K562 (cell line): ENCODE data around the gene BTBD2. TPM values are rescaled to one million over a fixed set of nuclear protein-coding genes. Genes with fewer than 3 reads are reported as not detected.

Experiments used
- BDP1 ChIP-seq: IDR thresholded peaks from 3 replicates; pipeline ENCODE4 v1.6.1; 2011; ENCODE audit not compliant: insufficient read length, insufficient read depth
- BRD4 ChIP-seq: fragments of 200-600 bp; sonication (generic); IDR thresholded peaks from 2 replicates; pipeline ENCODE4 v1.6.1; 2017; ENCODE audit warnings: inconsistent platforms
- CBFB ChIP-seq: sonication (generic); formaldehyde crosslinking; IDR thresholded peaks from 2 replicates; pipeline ENCODE4 v1.4.0; 2020; ENCODE audit warnings: mild to moderate bottlenecking, missing genetic modification reagents
- GABPB2 ChIP-seq: fragments of 250-450 bp; sonication (Bioruptor Pico); conservative IDR thresholded peaks from 2 replicates; pipeline ENCODE4 v1.5.1; 2021; ENCODE audit warnings: mild to moderate bottlenecking
- KDM1A ChIP-seq, 2 experiments: fragments of 450-650 bp; IDR thresholded peaks; 2 replicates each; pipeline ENCODE4 v1.6.1; 2016; ENCODE audit warnings: mild to moderate bottlenecking in 2 of 2
- KLF6 ChIP-seq: fragments of 250-450 bp; sonication (Bioruptor Pico); IDR thresholded peaks from 2 replicates; pipeline ENCODE4 v1.4.0; 2020; ENCODE audit warnings: mild to moderate bottlenecking, moderate library complexity, borderline replicate concordance
- MCM3 ChIP-seq: fragments of 450-650 bp; IDR thresholded peaks from 2 replicates; pipeline ENCODE4 v1.6.1; 2016
- MCM7 ChIP-seq, 2 experiments: fragments of 450-650 bp; IDR thresholded peaks; 2 replicates each; pipeline ENCODE4 v1.6.1; 2016 to 2018
- MYNN ChIP-seq, 2 experiments: sonication (generic); formaldehyde crosslinking in 1 of 2; IDR thresholded peaks; 2 replicates each; pipeline versions ENCODE4 v1.5.0 to v1.6.1; 2016 to 2020; ENCODE audit warnings: antibody characterized with exemption in 1 of 2, missing genetic modification reagents in 1 of 2
- PML ChIP-seq: IDR thresholded peaks from 2 replicates; pipeline ENCODE4 v1.6.1; 2012; ENCODE audit warnings: low read length, inconsistent platforms
- POLR2AphosphoS2 ChIP-seq: IDR thresholded peaks from 2 replicates; pipeline ENCODE4 v1.6.1; 2012; ENCODE audit warnings: low read length, improper control_type of control experiment
- SPI1 ChIP-seq: IDR thresholded peaks from 2 replicates; pipeline ENCODE4 v1.6.1; 2011; ENCODE audit warnings: low read depth, low read length, control low read depth, borderline replicate concordance
- SREBF1 ChIP-seq: fragments of 150-350 bp; IDR thresholded peaks from 2 replicates; pipeline ENCODE4 v1.6.1; 2014; ENCODE audit warnings: antibody characterized with exemption, low read depth, low read length, borderline replicate concordance
- WHSC1 ChIP-seq: IDR thresholded peaks from one replicate; pipeline ENCODE4 v1.6.1; 2012; ENCODE audit warnings: low read length, control low read depth, inconsistent platforms
- ZNF232 ChIP-seq: sonication (generic); formaldehyde crosslinking; IDR thresholded peaks from 2 replicates; pipeline ENCODE4 v1.8.0; 2022; ENCODE audit warnings: mild to moderate bottlenecking, missing genetic modification reagents
- ZNF239 ChIP-seq: fragments of 250-450 bp; sonication (Bioruptor Pico); IDR thresholded peaks from 2 replicates; pipeline ENCODE4 v1.4.0; 2020; ENCODE audit warnings: mild to moderate bottlenecking
- ZNF384 ChIP-seq: IDR thresholded peaks from 2 replicates; pipeline ENCODE4 v1.6.1; 2012; ENCODE audit warnings: low read depth, low read length, improper control_type of control experiment
- ZNF431 ChIP-seq: sonication (generic); formaldehyde crosslinking; IDR thresholded peaks from 2 replicates; pipeline ENCODE4 v1.8.0; 2022; ENCODE audit warnings: mild to moderate bottlenecking, missing genetic modification reagents
- ZNF778 ChIP-seq: fragments of 450-650 bp; formaldehyde crosslinking; IDR thresholded peaks from 2 replicates; pipeline ENCODE4 v1.4.0; 2020; ENCODE audit warnings: mild to moderate bottlenecking, moderate library complexity
- polyA plus RNA-seq, 8 experiments: library from polyadenylated mRNA; depleted of rRNA in 4 of 8; stranded (reverse) in 5 of 8; unstranded in 3 of 8; fragments of >200 nt; fragmentation: Nextera tagmentation in 2 of 8; fragmentation: Illumina TruSeq in 1 of 8; extraction: Ambion mirVana in 2 of 8; extraction: Trizol in 1 of 8; gene quantifications; 2 replicates each; pipeline versions ENCODE4 v1.2.1 to v1.2.3, GENCODE V29; 2011 to 2014; ENCODE audit warnings: inconsistent platforms in 1 of 8, missing spikeins in 1 of 8
- total RNA-seq, 7 experiments: library from RNA; depleted of rRNA in 6 of 7; stranded (reverse); fragments of >200 nt in 6 of 7; fragmentation: Illumina TruSeq in 2 of 7; extraction: Trizol in 2 of 7; gene quantifications; 2 replicates each; pipeline versions ENCODE4 v1.2.1 to v1.2.3, GENCODE V29; 2011 to 2021; ENCODE audit warnings: low replicate concordance in 1 of 7
- TF ChIP-seq, protein P1 (sequence below): fragments of 450-650 bp; IDR thresholded peaks from 2 replicates; pipeline ENCODE4 v1.6.1; 2016; ENCODE audit warnings: mild to moderate bottlenecking
- TF ChIP-seq, protein P2 (sequence below): fragments of 450-650 bp; conservative IDR thresholded peaks from 2 replicates; pipeline ENCODE4 v1.6.1; 2016; ENCODE audit warnings: missing genetic modification characterization, low read depth, mild to moderate bottlenecking, missing compliant biosample characterization, moderate library complexity
- TF ChIP-seq, protein P3 (sequence below), 3 experiments: IDR thresholded peaks in 2 of 3; conservative IDR thresholded peaks in 1 of 3; 2 replicates each; pipeline ENCODE4 v1.5.1; 2011 to 2012; ENCODE audit warnings: low read length in 3 of 3, mild to moderate bottlenecking in 3 of 3, control low read depth in 2 of 3, improper control_type of control experiment in 1 of 3, inconsistent platforms in 1 of 3, low read depth in 1 of 3, mixed read lengths in 1 of 3, moderate library complexity in 1 of 3; ENCODE audit not compliant: insufficient read depth in 2 of 3
- TF ChIP-seq, protein P4 (sequence below): sonication (generic); formaldehyde crosslinking; IDR thresholded peaks from 2 replicates; pipeline ENCODE4 v1.8.0; 2023; ENCODE audit warnings: mild to moderate bottlenecking, missing genetic modification reagents
- TF ChIP-seq, protein P5 (sequence below): fragments of 250-450 bp; sonication (Bioruptor Pico); IDR thresholded peaks from 2 replicates; pipeline ENCODE4 v1.9.0; 2021; ENCODE audit warnings: mild to moderate bottlenecking

The BTBD2 gene
- total and polyA plus RNA-seq, 9 of the 15 experiments (the other 6 are each of a cell fraction or from before 2014, with no cell fraction given) = 0.10 to 15.6 (median 6.9) TPM

DNA sequence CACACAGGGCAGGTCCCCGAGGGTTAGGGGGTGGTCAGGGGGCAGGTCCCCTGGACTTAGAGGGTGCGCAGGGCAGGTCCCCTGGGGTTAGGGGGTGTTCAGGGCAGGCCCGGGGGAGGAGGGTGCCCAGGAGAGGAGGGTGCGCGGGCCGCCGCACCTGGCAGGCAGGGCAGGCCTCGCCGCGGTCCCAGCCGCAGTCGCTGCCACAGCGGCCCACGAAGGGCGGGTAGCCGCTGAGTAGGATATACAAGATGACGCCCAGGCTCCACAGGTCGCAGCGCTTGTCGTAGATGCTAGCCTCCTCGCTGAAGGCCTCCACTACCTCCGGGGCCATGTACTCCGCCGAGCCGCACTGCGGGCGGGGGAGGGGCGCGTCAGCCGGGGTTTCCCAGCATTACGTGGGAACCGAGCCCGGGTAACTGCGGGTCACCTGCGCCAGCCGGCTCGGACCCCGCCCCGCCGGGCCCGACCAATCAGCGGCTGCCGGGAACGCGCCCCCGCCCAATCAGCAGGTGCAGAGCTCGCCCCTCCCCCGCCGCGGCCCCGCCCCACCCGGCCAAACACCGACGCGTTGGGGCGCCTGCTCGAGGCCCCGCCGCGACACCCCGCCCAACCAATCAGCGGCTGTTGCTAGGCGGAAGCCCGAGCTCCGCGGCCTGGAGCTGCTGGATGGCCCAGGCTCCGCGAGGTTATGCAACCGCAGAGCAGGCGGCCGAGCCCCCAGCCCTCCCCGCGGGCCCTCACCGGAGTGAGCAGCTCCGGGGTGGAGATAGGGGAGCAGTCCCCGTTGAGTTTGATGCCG is 26.4 kb upstream of the BTBD2 start (continued):
- TF ChIP-seq WHSC1 = no peak
- TF ChIP-seq PML = no peak
- no peak for TF ChIP-seq GABPB2 (CRISPR knock-in tag)
- TF ChIP-seq ZNF384 = no peak
- TF ChIP-seq MCM3 = no peak
- no peak for TF ChIP-seq BRD4
- TF ChIP-seq, protein P1, sequence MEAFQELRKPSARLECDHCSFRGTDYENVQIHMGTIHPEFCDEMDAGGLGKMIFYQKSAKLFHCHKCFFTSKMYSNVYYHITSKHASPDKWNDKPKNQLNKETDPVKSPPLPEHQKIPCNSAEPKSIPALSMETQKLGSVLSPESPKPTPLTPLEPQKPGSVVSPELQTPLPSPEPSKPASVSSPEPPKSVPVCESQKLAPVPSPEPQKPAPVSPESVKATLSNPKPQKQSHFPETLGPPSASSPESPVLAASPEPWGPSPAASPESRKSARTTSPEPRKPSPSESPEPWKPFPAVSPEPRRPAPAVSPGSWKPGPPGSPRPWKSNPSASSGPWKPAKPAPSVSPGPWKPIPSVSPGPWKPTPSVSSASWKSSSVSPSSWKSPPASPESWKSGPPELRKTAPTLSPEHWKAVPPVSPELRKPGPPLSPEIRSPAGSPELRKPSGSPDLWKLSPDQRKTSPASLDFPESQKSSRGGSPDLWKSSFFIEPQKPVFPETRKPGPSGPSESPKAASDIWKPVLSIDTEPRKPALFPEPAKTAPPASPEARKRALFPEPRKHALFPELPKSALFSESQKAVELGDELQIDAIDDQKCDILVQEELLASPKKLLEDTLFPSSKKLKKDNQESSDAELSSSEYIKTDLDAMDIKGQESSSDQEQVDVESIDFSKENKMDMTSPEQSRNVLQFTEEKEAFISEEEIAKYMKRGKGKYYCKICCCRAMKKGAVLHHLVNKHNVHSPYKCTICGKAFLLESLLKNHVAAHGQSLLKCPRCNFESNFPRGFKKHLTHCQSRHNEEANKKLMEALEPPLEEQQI = no peak
- no peak for TF ChIP-seq CBFB
- no peak for TF ChIP-seq MCM7 (IDR thresholded peaks at IDR 0.05)
- TF ChIP-seq, protein P2, sequence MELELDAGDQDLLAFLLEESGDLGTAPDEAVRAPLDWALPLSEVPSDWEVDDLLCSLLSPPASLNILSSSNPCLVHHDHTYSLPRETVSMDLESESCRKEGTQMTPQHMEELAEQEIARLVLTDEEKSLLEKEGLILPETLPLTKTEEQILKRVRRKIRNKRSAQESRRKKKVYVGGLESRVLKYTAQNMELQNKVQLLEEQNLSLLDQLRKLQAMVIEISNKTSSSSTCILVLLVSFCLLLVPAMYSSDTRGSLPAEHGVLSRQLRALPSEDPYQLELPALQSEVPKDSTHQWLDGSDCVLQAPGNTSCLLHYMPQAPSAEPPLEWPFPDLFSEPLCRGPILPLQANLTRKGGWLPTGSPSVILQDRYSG (tag) = no peak
- TF ChIP-seq, protein P3, sequence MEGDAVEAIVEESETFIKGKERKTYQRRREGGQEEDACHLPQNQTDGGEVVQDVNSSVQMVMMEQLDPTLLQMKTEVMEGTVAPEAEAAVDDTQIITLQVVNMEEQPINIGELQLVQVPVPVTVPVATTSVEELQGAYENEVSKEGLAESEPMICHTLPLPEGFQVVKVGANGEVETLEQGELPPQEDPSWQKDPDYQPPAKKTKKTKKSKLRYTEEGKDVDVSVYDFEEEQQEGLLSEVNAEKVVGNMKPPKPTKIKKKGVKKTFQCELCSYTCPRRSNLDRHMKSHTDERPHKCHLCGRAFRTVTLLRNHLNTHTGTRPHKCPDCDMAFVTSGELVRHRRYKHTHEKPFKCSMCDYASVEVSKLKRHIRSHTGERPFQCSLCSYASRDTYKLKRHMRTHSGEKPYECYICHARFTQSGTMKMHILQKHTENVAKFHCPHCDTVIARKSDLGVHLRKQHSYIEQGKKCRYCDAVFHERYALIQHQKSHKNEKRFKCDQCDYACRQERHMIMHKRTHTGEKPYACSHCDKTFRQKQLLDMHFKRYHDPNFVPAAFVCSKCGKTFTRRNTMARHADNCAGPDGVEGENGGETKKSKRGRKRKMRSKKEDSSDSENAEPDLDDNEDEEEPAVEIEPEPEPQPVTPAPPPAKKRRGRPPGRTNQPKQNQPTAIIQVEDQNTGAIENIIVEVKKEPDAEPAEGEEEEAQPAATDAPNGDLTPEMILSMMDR (IDR thresholded peaks at IDR 0.05 in 2 of 3, conservative IDR thresholded peaks at IDR 0.05 in 1 of 3; ENCODE audit: insufficient read depth in 2 of 3, low read depth in 1 of 3, low read length in 3 of 3) = no peak
- no peak for TF ChIP-seq ZNF431 (CRISPR knock-in tag)
- no peak for TF ChIP-seq SREBF1
- no peak for TF ChIP-seq BDP1
- TF ChIP-seq, protein P4, sequence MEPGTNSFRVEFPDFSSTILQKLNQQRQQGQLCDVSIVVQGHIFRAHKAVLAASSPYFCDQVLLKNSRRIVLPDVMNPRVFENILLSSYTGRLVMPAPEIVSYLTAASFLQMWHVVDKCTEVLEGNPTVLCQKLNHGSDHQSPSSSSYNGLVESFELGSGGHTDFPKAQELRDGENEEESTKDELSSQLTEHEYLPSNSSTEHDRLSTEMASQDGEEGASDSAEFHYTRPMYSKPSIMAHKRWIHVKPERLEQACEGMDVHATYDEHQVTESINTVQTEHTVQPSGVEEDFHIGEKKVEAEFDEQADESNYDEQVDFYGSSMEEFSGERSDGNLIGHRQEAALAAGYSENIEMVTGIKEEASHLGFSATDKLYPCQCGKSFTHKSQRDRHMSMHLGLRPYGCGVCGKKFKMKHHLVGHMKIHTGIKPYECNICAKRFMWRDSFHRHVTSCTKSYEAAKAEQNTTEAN = no peak
- no peak for TF ChIP-seq KDM1A (IDR thresholded peaks at IDR 0.05)
- TF ChIP-seq MYNN (IDR thresholded peaks at IDR 0.05) = no peak; the same call in 1 of the 2 replicates
- no peak for TF ChIP-seq MYNN (CRISPR knock-in tag; IDR thresholded peaks at IDR 0.05)
- peak; percentile 94; the same call in 1 of the 2 replicates for TF ChIP-seq POLR2AphosphoS2
- TF ChIP-seq ZNF232 (CRISPR knock-in tag) = no peak
- TF ChIP-seq KLF6 (CRISPR knock-in tag) = no peak
- TF ChIP-seq, protein P5, sequence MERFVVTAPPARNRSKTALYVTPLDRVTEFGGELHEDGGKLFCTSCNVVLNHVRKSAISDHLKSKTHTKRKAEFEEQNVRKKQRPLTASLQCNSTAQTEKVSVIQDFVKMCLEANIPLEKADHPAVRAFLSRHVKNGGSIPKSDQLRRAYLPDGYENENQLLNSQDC = no peak
- TF ChIP-seq SPI1 = no peak
- no peak for TF ChIP-seq ZNF239 (CRISPR knock-in tag)
- TF ChIP-seq ZNF778 = no peak
